Kidney (tissue), 14 donors: ENCODE results near the gene SNX2. TPM values are rescaled to one million over a fixed set of nuclear protein-coding genes. Genes with fewer than 3 reads are reported as not detected.

ENCODE experiments used
- DNase-seq, 5 donors: peaks; one replicate each; pipeline ENCODE4 v3.0.0-alpha.2; 2013 to 2020
- FAIRE-seq: peaks from 2 replicates; lab custom pipeline; 2012; peaks lifted over from hg19 to GRCh38; lab: Jason Lieb, UNC
- H3K27ac ChIP-seq, 2 donors: one replicate each; pipeline ENCODE4 v1.7.0; 2013; ENCODE audit warnings: low read depth in 2 of 2, low read length in 2 of 2, inconsistent platforms in 1 of 2
- H3K27me3 ChIP-seq: one replicate; pipeline ENCODE4 v1.7.1; 2013; ENCODE audit warnings: low read length, inconsistent platforms; ENCODE audit not compliant: control insufficient read depth, insufficient read depth
- H3K36me3 ChIP-seq, 3 donors: one replicate each; pipeline versions ENCODE4 v1.7.0 to v1.7.1; 2013; ENCODE audit warnings: low read length in 3 of 3, control low read depth in 1 of 3, inconsistent platforms in 1 of 3; ENCODE audit not compliant: insufficient read depth in 3 of 3, control insufficient read depth in 2 of 3
- H3K4me1 ChIP-seq, 3 donors: one replicate each; pipeline versions ENCODE4 v1.7.0 to v1.7.1; 2013; ENCODE audit warnings: low read length in 3 of 3, inconsistent platforms in 1 of 3, low read depth in 1 of 3; ENCODE audit not compliant: control insufficient read depth in 2 of 3, insufficient read depth in 2 of 3
- H3K4me3 ChIP-seq, 3 donors: one replicate each; pipeline versions ENCODE4 v1.7.0 to v1.8.1; 2013; ENCODE audit warnings: low read length in 3 of 3, control low read depth in 1 of 3, inconsistent platforms in 1 of 3
- H3K9ac ChIP-seq, 3 donors: one replicate each; pipeline versions ENCODE4 v1.7.0 to v1.7.1; 2013; ENCODE audit warnings: low read length in 3 of 3, control low read depth in 1 of 3, inconsistent platforms in 1 of 3
- H3K9me3 ChIP-seq, 3 donors: one replicate each; pipeline versions ENCODE4 v1.7.0 to v1.7.1; 2013; ENCODE audit warnings: low read length in 3 of 3, control low read depth in 1 of 3, inconsistent platforms in 1 of 3; ENCODE audit not compliant: control insufficient read depth in 2 of 3, insufficient read depth in 1 of 3
- intact Hi-C: fragments of 100-400 bp; cut with DNase I; formaldehyde crosslinking; loops from one replicate; pipeline ENCODE4 v1.11.1; 2022
- polyA plus RNA-seq: library from polyadenylated mRNA; stranded (reverse); fragments of 350-450 nt; fragmentation: Illumina TruSeq; extraction: RNeasy Lipid Tissue Mini Kit (QIAGEN cat#74804); gene quantifications from one replicate; pipeline ENCODE4 v1.2.3, GENCODE V29; 2014; ENCODE audit warnings: low read depth, low replicate concordance; ENCODE audit not compliant: insufficient read depth
- total RNA-seq: library from RNA; stranded (reverse); fragmentation: NEBNext Ultra II Directional; extraction: Animal tissue kit (Norgen Biotek cat#: 25700); gene quantifications from one replicate; pipeline ENCODE4 v1.2.1, GENCODE V29; 2021
- TF ChIP-seq, protein P1 (sequence below): IDR thresholded peaks from 3 replicates; pipeline ENCODE4 v1.5.1; 2012; ENCODE audit warnings: mild to moderate bottlenecking, moderate library complexity, borderline replicate concordance; ENCODE audit not compliant: insufficient read depth; ENCODE audit errors: extremely low read depth
- donor health status: control.
- donor health status: control.
- donor health status: control.
- donor health status: control.
- donor health status: control.
- donor health status: DM: yes; HTN: yes; CAD: no.
- donor health status: Normal renal cell carcinoma (clear cell type).

The SNX2 gene
- total and polyA plus RNA-seq, 2 donors from 2014 or later = 75.8 to 81.3 TPM

DNA sequence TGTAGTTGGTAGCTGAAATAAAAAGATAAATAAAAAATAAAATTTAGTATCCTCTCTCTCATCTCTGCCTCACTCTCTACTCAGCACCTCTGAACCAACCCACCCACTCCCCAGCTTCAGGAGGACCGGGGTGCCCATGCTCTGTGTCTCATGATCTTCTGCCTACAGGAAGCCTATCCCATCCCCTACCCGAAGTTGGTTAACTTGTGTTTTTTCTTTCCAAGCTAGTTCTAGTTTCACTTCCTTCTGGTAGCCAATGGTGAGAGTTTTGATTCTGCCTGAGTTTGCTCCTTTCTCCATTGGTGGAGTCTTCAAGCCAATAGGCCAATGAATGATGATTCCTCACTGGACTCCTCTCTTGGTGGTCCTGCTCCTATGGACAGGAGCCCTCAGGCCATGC lies 102.6 kb downstream of the SNX2 start:
- Histone ChIP-seq H3K9ac (no peak overlapping the region), H3K4me3 (no peak overlapping the region), H3K27me3 (no peaks in the 10 kb centered on the region), H3K27ac (no peak overlapping the region), H3K36me3 (no peaks in the 10 kb centered on the region), H3K9me3 (no peaks in the 10 kb centered on the region), H3K4me1 (no peaks in the 10 kb centered on the region)
- DNase-seq = no peak
- FAIRE-seq = no peak
- intact Hi-C loops = no loop called here
- TF ChIP-seq, protein P1, sequence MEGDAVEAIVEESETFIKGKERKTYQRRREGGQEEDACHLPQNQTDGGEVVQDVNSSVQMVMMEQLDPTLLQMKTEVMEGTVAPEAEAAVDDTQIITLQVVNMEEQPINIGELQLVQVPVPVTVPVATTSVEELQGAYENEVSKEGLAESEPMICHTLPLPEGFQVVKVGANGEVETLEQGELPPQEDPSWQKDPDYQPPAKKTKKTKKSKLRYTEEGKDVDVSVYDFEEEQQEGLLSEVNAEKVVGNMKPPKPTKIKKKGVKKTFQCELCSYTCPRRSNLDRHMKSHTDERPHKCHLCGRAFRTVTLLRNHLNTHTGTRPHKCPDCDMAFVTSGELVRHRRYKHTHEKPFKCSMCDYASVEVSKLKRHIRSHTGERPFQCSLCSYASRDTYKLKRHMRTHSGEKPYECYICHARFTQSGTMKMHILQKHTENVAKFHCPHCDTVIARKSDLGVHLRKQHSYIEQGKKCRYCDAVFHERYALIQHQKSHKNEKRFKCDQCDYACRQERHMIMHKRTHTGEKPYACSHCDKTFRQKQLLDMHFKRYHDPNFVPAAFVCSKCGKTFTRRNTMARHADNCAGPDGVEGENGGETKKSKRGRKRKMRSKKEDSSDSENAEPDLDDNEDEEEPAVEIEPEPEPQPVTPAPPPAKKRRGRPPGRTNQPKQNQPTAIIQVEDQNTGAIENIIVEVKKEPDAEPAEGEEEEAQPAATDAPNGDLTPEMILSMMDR = no peak

DNA sequence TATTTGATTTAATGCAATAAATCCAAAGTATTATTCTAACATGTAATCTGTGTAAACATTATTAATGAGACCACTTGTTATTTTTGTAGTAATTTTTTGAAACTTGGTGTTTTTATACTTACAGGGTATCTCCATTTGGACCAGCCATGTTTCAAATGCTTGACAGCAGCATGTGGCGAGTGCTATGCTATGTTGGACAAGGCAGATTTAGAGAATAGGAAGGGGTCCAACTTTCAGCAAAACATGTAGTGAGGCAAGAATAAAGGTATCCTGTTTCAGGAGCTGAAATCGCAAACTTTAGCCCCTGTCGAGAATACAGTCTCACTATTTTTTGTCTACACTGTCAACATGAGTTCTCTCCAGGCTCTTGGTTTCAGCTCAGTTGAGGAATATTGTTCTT lies 104.2 kb downstream of the SNX2 start:
- intact Hi-C loops = no loop called here
- DNase-seq (no peak), FAIRE-seq (no peak)
- H3K27ac ChIP-seq = no peak overlapping the region
- no peak overlapping the region for H3K9ac ChIP-seq
- H3K4me3 ChIP-seq = no peak overlapping the region
- no peaks in the 10 kb centered on the region for H3K4me1 ChIP-seq
- TF ChIP-seq, protein P1 = no peak
- no peaks in the 10 kb centered on the region for H3K9me3 ChIP-seq
- H3K27me3 ChIP-seq = no peaks in the 10 kb centered on the region
- H3K36me3 ChIP-seq = no peaks in the 10 kb centered on the region

Other genes starting within 250 kb of the SNX2 start
- 23.8 TPM for gene SNX24, start 70.5 kb downstream of the SNX2 start, total RNA-seq
- 27.0 TPM for gene SNX24, start 70.5 kb downstream of the SNX2 start, polyA plus RNA-seq